ENCODE results near the gene TESMIN. TPM values are rescaled to one million over a fixed set of nuclear protein-coding genes. Genes with fewer than 3 reads are reported as not detected.
A peak's percentile ranks its signal among the peaks of the same experiment; 100 is the strongest.

TESMIN gene
- total RNA-seq, 1 experiment from 2014 or later: 9.7 TPM

DNA sequence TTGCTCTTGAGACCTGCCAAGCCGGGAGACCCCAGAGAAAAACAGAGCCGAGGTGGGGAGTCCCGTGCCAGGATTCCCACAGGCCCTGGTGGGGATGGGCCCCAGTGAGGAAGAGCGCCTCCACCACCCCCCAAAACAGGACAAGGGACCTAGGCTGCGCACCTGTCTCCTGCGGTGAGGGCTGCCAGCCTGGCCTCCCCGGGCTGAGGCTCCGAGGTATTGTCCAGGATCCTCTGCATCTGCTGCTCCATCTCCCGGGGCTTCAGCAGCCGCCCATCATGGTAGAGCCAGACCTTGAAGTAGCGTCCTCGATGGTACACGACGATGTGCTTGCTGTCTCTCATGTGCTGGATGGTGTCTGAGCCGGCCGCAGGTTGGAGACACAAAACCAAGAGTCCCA lies 33.3 kb upstream of the TESMIN start:
- Mint-ChIP-seq H3K36me3 (ENCODE audit: insufficient read depth, unreplicated experiment) (peaks cover 16% of the 10 kb centered on the region), H3K27ac (ENCODE audit: unreplicated experiment) (no peak overlapping the region), H3K9me3 (ENCODE audit: low read depth, unreplicated experiment) (no peaks in the 10 kb centered on the region), H3K4me1 (ENCODE audit: low read depth, unreplicated experiment) (no peaks in the 10 kb centered on the region), H3K27me3 (ENCODE audit: unreplicated experiment) (no peaks in the 10 kb centered on the region), H3K4me3 (ENCODE audit: low read depth, unreplicated experiment) (no peak overlapping the region)
- CTCF ChIA-PET: no interaction called here
- DNase-seq: no peak
- intact Hi-C loops (cut with micrococcal nuclease; ENCODE audit: unreplicated experiment): no loop called here
- TF ChIP-seq CTCF (IDR thresholded peaks at IDR 0.05; ENCODE audit: unreplicated experiment): no peak
- no TSS peak for BruUV-seq (replicated peaks)

DNA sequence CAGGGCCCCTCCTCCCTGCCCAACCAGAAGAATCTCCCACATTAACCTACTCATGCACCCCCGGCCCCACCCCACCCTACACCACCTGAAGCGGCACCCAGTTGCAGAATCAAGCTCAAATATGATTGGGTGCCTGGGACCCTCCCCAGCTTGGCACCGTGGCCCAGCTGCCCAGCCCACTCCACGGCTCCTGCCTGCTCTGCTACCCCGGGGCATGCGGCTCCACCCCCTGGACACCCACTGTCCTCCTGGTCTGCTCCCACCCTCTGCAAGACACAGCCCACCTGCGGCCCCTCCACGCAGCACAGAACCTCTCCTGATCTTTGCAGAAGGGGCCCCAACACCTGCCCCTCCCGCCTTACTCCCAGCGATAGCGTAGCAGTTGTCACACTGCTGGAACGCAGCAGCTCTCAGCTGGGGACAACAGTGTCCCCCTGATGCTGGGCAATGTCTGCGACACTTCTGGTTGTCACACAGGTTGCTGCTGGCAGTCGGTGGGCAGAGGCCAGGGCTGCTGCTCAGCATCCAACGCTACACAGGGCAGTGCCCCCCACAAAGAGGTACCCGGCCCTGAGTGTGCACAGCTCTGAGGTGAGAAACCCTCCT lies 32.0 kb upstream of the TESMIN start:
- Mint-ChIP-seq H3K4me3 (ENCODE audit: low read depth, unreplicated experiment) (no peak overlapping the region), H3K36me3 (ENCODE audit: insufficient read depth, unreplicated experiment) (peaks cover 22% of the 10 kb centered on the region), H3K27me3 (ENCODE audit: unreplicated experiment) (no peaks in the 10 kb centered on the region), H3K27ac (ENCODE audit: unreplicated experiment) (no peak overlapping the region), H3K9me3 (ENCODE audit: low read depth, unreplicated experiment) (no peaks in the 10 kb centered on the region), H3K4me1 (ENCODE audit: low read depth, unreplicated experiment) (no peaks in the 10 kb centered on the region)
- intact Hi-C loops (cut with micrococcal nuclease; ENCODE audit: unreplicated experiment): no loop called here
- no peak for DNase-seq
- CTCF ChIA-PET: no interaction called here
- TF ChIP-seq CTCF (IDR thresholded peaks at IDR 0.05; ENCODE audit: unreplicated experiment): no peak
- BruUV-seq (replicated peaks): no TSS peak

- no peak for DNase-seq
- H3K4me3 Mint-ChIP-seq (ENCODE audit: low read depth, unreplicated experiment): no peak overlapping the region
- BruUV-seq (replicated peaks): no TSS peak
- no peaks in the 10 kb centered on the region for H3K9me3 Mint-ChIP-seq (ENCODE audit: low read depth, unreplicated experiment)
- no peak for TF ChIP-seq CTCF (IDR thresholded peaks at IDR 0.05; ENCODE audit: unreplicated experiment)
- H3K27ac Mint-ChIP-seq (ENCODE audit: unreplicated experiment): no peak overlapping the region
- peaks cover 17% of the 10 kb centered on the region for H3K36me3 Mint-ChIP-seq (ENCODE audit: insufficient read depth, unreplicated experiment)
- CTCF ChIA-PET: no interaction called here
- intact Hi-C loops (cut with micrococcal nuclease; ENCODE audit: unreplicated experiment): no loop called here
- H3K4me1 Mint-ChIP-seq (ENCODE audit: low read depth, unreplicated experiment): no peaks in the 10 kb centered on the region
- H3K27me3 Mint-ChIP-seq (ENCODE audit: unreplicated experiment): no peaks in the 10 kb centered on the region
Observed at GRCh38 chr11:68782711-68783110, 31.4 kb upstream of the TESMIN start.

GRCh38 chr11:68780829-68781228 lies 29.5 kb upstream of the TESMIN start:
- peak; percentile 15 for DNase-seq
- intact Hi-C loops (cut with micrococcal nuclease; ENCODE audit: unreplicated experiment): no loop called here
- H3K4me3 Mint-ChIP-seq (ENCODE audit: low read depth, unreplicated experiment): no peak overlapping the region
- TF ChIP-seq CTCF (IDR thresholded peaks at IDR 0.05; ENCODE audit: unreplicated experiment): no peak
- no peaks in the 10 kb centered on the region for H3K9me3 Mint-ChIP-seq (ENCODE audit: low read depth, unreplicated experiment)
- no TSS peak for BruUV-seq (replicated peaks)
- no peaks in the 10 kb centered on the region for H3K27me3 Mint-ChIP-seq (ENCODE audit: unreplicated experiment)
- no peak overlapping the region for H3K27ac Mint-ChIP-seq (ENCODE audit: unreplicated experiment)
- CTCF ChIA-PET: no interaction called here
- H3K4me1 Mint-ChIP-seq (ENCODE audit: low read depth, unreplicated experiment): peaks cover 12% of the 10 kb centered on the region
- H3K36me3 Mint-ChIP-seq (ENCODE audit: insufficient read depth, unreplicated experiment): peaks cover 24% of the 10 kb centered on the region
